ENCODE measurements around the gene ZNF428. TPM values are rescaled to one million over a fixed set of nuclear protein-coding genes. Genes with fewer than 3 reads are reported as not detected.

ZNF428 gene
- total RNA-seq, 4 donors from 2014 or later: 28.9 to 61.5 (median 33.5) TPM

GRCh38 chr19:43594710-43595604, 24.5 kb downstream of the ZNF428 start:
- peaks cover 13 to 30% of the 10 kb centered on the region in 2 donors for H3K36me3 ChIP-seq
- peak overlapping the region; percentile 35 to 82 (median 55) for H3K4me3 ChIP-seq (replicated peaks in 1 of 3)
- peak; percentile 40 to 43 for DNase-seq
- H3K4me1 ChIP-seq: peaks cover 31 to 33% of the 10 kb centered on the region in 2 donors
- H3K27ac ChIP-seq: peak overlapping the region; percentile 55 to 98 (median 73)
- intact Hi-C loops (cut with DNase I): loop anchor here (10.0 kb wide), 1 partner anchor 60 kb away; the partner anchor contains the start of gene ZNF575
- no peaks in the 10 kb centered on the region for H3K27me3 ChIP-seq
- TF ChIP-seq POLR2A (IDR thresholded peaks at IDR 0.05): no peak
- TF ChIP-seq CTCF (IDR thresholded peaks at IDR 0.05): peak in 5 of 6 experiments; percentile 18 to 62 (median 41)
- WGBS, 2 donors: 5 to 6% methylated on average over 17 to 30 of the region's 64 CpGs
- no peaks in the 10 kb centered on the region for H3K9me3 ChIP-seq

GRCh38 chr19:43594081-43594697, 25.2 kb downstream of the ZNF428 start:
- Histone ChIP-seq H3K9me3 (no peaks in the 10 kb centered on the region), H3K4me1 (peaks cover 31 to 33% of the 10 kb centered on the region in 2 donors), H3K36me3 (peaks cover 12 to 27% of the 10 kb centered on the region in 2 donors), H3K27ac (peak overlapping the region in 1 of 3 donors; percentile 55), H3K4me3 (replicated peaks in 1 of 3) (peak overlapping the region in 1 of 3 donors; percentile 55), H3K27me3 (no peaks in the 10 kb centered on the region)
- no peak for DNase-seq
- WGBS, 2 donors: 93 to 94% methylated on average over 10 of the region's 10 CpGs
- intact Hi-C loops (cut with DNase I): loop anchor here (10.0 kb wide), 1 partner anchor 59 kb away; the partner anchor contains the start of gene ZNF575
- TF ChIP-seq CTCF (IDR thresholded peaks at IDR 0.05) (no peak), POLR2A (IDR thresholded peaks at IDR 0.05) (no peak)

- DNase-seq: no peak
- Histone ChIP-seq H3K36me3 (peaks cover 7 to 22% of the 10 kb centered on the region in 2 donors), H3K4me1 (peaks cover 30 to 31% of the 10 kb centered on the region in 2 donors), H3K9me3 (no peaks in the 10 kb centered on the region), H3K4me3 (replicated peaks in 1 of 3) (no peak overlapping the region), H3K27ac (no peak overlapping the region), H3K27me3 (no peaks in the 10 kb centered on the region)
- 96 to 97% methylated on average over 24 to 29 of the region's 37 CpGs for WGBS, 2 donors
- no peak for TF ChIP-seq POLR2A (IDR thresholded peaks at IDR 0.05)
- TF ChIP-seq CTCF (IDR thresholded peaks at IDR 0.05): no peak
- intact Hi-C loops (cut with DNase I): loop anchor here (10.0 kb wide), 1 partner anchor 58 kb away; the partner anchor contains the start of gene ZNF575
Measured at GRCh38 chr19:43592800-43593350, 26.6 kb downstream of the ZNF428 start.

GRCh38 chr19:43591904-43592772, 27.3 kb downstream of the ZNF428 start:
- intact Hi-C loops (cut with DNase I): loop anchor here (10.0 kb wide), 1 partner anchor 57 kb away; the partner anchor contains the start of gene ZNF575
- peaks cover 22 to 24% of the 10 kb centered on the region in 2 donors for H3K4me1 ChIP-seq
- peaks cover 7 to 22% of the 10 kb centered on the region in 2 donors for H3K36me3 ChIP-seq
- TF ChIP-seq POLR2A (IDR thresholded peaks at IDR 0.05) (no peak), CTCF (IDR thresholded peaks at IDR 0.05) (no peak)
- H3K9me3 ChIP-seq: no peaks in the 10 kb centered on the region
- DNase-seq: no peak
- H3K27ac ChIP-seq: no peak overlapping the region
- 96% methylated on average over 46 to 55 of the region's 63 CpGs for WGBS, 2 donors
- H3K4me3 ChIP-seq (replicated peaks in 1 of 3): no peak overlapping the region
- H3K27me3 ChIP-seq: no peaks in the 10 kb centered on the region

Measured in thyroid gland (tissue), 4 donors.